HG02885 (cell line): ENCODE results near the gene GRK4.

Experiments
- ATAC-seq: cut with Tn5 transposase; IDR thresholded peaks from one replicate; pipeline ENCODE4 v1.9.1; 2021; ENCODE audit warnings: mild to moderate bottlenecking; ENCODE audit not compliant: unreplicated experiment, poor library complexity

GRK4 gene

GRCh38 chr4:3054169-3054759 lies 90.9 kb downstream of the GRK4 start:
- no peak for ATAC-seq

- no peak for ATAC-seq
Observed at GRCh38 chr4:3059943-3060342, 96.6 kb downstream of the GRK4 start.

- no peak for ATAC-seq
Observed at GRCh38 chr4:3060946-3061345, 97.6 kb downstream of the GRK4 start.

DNA sequence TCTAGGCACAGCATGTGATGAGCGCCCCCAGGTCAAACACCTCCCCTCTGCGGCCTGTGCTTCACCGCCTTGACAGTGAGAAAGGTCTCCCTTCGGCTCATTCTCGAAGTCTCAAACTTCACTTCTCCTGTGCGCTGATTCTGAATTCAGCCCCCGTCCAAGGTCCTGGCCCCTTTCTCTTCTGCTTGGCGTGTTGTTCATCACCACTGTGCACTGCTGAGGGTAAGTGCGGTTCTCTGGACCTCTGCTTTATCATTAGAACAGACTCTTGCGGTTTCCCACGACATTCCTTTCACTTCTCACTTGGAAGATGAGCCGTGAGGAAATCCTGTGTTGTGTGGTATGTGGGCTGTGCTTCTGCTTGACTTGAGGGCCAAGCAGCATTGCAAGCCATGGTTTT lies 99.1 kb downstream of the GRK4 start:
- ATAC-seq, result no peak

- ATAC-seq, result no peak
Observed at GRCh38 chr4:3065551-3065950, 102.2 kb downstream of the GRK4 start.

- ATAC-seq, result no peak
Observed at GRCh38 chr4:3066836-3067400, 103.5 kb downstream of the GRK4 start.

GRCh38 chr4:3067473-3068001 lies 104.2 kb downstream of the GRK4 start:
- ATAC-seq, result no peak

- no peak for ATAC-seq
Observed at GRCh38 chr4:3069661-3070199, 106.4 kb downstream of the GRK4 start.

DNA sequence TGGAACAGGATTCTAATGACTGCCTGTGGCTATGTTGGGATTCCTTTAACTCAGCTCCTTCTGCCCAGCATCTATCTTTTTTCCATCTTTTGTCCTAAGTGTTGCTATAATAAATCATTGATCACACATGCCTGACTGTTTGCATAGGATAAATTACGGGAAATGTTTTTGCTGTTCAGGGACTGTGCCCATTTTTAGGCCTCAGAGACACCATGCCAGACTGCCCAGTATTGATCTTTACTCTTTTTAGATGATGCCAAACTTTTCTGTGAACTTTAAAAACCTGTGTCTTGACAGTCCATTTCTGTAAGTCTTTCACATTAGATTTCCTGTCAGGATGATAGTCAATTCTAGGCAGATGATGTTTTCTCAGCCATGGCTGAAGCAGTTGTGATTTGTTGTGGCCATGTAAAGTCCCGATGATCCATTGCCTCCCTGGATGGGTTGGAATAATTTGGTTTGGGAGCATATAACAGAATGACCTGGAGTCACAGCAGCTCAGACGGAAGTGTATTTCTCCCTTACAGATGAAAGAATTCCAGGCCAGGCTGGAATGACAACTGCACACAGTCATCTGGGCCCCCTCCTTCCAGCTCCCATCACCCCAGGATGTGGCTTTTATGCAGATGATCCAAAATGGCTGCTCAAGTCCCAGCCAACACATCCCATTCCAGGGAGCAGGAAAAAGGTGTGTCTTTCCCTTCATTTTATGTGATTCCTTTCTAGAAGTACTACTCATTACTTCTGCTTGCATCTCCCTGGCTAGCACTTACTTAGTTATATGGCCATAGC lies 107.5 kb downstream of the GRK4 start:
- no peak for ATAC-seq

DNA sequence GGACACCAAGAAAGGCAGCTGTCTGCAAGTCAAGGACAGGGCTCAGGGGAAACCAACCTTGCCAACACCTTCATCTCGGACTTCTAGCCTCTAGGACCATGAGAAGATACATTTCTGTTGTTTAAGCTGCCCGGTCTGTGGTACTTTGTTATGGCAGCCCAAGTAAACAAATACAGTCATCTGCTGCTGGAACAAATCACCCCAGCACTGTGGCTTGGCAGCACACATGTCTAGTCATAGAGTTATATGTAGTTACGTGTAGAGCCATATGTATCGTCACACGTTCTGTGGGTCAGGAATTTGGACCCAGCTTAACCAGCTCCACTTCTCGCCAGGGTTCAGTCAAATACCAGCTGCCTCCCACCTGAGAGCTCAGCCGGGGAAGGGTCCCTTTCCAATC lies 108.4 kb downstream of the GRK4 start:
- ATAC-seq, result no peak

DNA sequence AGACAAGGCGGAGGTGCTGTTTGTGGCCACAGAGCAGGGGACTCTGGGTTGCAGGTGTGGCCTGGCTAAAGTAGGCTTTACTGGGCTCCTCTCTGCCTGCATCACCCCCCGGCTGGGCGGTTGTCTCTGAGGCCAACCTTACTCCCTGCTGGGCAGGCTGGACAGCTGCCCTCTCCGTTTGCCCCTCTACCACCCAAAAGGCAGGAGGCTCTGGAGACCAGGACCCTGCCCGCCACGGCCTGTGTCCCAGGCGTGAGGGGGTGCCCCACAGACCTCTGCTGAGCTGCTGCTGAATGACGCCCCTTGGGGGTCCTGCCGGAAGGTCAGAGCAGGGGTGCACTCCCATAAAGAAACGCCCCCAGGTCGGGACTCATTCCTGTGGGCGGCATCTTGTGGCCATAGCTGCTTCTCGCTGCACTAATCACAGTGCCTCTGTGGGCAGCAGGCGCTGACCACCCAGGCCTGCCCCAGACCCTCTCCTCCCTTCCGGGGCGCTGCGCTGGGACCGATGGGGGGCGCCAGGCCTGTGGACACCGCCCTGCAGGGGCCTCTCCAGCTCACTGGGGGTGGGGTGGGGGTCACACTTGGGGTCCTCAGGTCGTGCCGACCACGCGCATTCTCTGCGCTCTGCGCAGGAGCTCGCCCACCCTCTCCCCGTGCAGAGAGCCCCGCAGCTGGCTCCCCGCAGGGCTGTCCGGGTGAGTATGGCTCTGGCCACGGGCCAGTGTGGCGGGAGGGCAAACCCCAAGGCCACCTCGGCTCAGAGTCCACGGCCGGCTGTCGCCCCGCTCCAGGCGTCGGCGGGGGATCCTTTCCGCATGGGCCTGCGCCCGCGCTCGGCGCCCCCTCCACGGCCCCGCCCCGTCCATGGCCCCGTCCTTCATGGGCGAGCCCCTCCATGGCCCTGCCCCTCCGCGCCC lies 110.0 kb downstream of the GRK4 start:
- peak; percentile 32 for ATAC-seq

GRCh38 chr4:3074078-3074845 lies 110.9 kb downstream of the GRK4 start, which contains the start of the genes HTT and HTT-AS:
Gene HTT, plus strand, starts transcription at chr4:3074681. Its CDS starts 145 bp downstream, at chr4:3074826.
Gene HTT-AS, minus strand, starts transcription at chr4:3074538.
- peak; percentile 81 for ATAC-seq

DNA sequence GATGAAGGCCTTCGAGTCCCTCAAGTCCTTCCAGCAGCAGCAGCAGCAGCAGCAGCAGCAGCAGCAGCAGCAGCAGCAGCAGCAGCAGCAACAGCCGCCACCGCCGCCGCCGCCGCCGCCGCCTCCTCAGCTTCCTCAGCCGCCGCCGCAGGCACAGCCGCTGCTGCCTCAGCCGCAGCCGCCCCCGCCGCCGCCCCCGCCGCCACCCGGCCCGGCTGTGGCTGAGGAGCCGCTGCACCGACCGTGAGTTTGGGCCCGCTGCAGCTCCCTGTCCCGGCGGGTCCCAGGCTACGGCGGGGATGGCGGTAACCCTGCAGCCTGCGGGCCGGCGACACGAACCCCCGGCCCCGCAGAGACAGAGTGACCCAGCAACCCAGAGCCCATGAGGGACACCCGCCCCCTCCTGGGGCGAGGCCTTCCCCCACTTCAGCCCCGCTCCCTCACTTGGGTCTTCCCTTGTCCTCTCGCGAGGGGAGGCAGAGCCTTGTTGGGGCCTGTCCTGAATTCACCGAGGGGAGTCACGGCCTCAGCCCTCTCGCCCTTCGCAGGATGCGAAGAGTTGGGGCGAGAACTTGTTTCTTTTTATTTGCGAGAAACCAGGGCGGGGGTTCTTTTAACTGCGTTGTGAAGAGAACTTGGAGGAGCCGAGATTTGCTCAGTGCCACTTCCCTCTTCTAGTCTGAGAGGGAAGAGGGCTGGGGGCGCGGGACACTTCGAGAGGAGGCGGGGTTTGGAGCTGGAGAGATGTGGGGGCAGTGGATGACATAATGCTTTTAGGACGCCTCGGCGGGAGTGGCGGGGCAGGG lies 111.7 kb downstream of the GRK4 start:
- ATAC-seq, result peak; percentile 6

- no peak for ATAC-seq
Observed at GRCh38 chr4:3075652-3075981, 112.2 kb downstream of the GRK4 start.

- ATAC-seq, result peak; percentile 33
Observed at GRCh38 chr4:3077796-3078195, 114.4 kb downstream of the GRK4 start.

DNA sequence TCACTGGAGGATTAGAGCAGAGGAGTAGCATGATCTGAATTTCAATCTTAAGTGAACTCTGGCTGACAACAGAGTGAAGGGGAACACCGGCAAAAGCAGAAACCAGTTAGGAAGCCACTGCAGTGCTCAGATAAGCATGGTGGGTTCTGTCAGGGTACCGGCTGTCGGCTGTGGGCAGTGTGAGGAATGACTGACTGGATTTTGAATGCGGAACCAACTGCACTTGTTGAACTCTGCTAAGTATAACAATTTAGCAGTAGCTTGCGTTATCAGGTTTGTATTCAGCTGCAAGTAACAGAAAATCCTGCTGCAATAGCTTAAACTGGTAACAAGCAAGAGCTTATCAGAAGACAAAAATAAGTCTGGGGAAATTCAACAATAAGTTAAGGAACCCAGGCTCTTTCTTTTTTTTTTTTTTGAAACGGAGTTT lies 116.3 kb downstream of the GRK4 start:
- ATAC-seq, result no peak

- no peak for ATAC-seq
Observed at GRCh38 chr4:3082925-3083515, 119.6 kb downstream of the GRK4 start.

- no peak for ATAC-seq
Observed at GRCh38 chr4:3083732-3084131, 120.4 kb downstream of the GRK4 start.
